OCI-LY7 (cell line): Measurements from ENCODE around the gene BCL2L15.

Experiments used
- EZH2phosphoT487 ChIP-seq: fragments of 200-600 bp; sonication (generic); IDR thresholded peaks from 2 replicates; pipeline ENCODE4 v1.6.1; 2018; ENCODE audit warnings: low read depth, borderline replicate concordance, mild to moderate bottlenecking, mixed run types, antibody characterized with exemption, low read length, moderate library complexity, mixed read lengths
- TF ChIP-seq, protein P1 (sequence below): fragments of 200-600 bp; sonication (generic); conservative IDR thresholded peaks from 2 replicates; pipeline ENCODE4 v1.5.1; 2014; ENCODE audit warnings: mild to moderate bottlenecking, antibody characterized with exemption, low read length, moderate library complexity, mixed read lengths

DNA sequence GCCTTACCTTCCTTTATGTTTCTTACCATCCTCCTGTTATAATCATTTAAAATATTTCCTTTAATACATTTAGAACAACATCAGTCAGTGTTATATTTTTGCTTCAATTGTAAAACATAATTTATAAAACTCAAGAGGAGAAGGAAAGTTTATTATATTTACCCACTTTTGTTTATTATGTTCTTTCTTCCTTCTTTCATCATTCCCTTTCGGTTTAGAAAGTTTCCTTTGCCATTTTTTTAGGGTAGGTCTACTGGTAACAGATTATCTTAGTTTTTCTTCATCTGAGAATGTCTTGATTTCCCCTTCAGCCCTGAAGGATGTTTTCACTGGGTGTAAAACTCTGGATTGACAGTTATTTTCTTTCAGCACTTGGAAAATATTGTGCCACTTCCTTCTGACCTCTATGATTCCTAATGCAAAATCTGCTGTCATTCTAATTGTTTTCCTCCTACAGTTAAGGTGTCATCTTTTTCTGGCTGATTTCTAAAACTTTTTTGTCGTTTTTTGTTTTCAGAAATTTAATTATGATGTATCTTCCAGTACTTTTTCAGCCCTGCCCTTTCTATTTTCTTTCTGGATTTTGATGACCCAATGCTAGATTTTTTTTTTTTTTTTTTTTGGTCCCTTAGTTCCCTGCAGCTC, 40.9 kb downstream of the BCL2L15 start:
- TF ChIP-seq, protein P1, sequence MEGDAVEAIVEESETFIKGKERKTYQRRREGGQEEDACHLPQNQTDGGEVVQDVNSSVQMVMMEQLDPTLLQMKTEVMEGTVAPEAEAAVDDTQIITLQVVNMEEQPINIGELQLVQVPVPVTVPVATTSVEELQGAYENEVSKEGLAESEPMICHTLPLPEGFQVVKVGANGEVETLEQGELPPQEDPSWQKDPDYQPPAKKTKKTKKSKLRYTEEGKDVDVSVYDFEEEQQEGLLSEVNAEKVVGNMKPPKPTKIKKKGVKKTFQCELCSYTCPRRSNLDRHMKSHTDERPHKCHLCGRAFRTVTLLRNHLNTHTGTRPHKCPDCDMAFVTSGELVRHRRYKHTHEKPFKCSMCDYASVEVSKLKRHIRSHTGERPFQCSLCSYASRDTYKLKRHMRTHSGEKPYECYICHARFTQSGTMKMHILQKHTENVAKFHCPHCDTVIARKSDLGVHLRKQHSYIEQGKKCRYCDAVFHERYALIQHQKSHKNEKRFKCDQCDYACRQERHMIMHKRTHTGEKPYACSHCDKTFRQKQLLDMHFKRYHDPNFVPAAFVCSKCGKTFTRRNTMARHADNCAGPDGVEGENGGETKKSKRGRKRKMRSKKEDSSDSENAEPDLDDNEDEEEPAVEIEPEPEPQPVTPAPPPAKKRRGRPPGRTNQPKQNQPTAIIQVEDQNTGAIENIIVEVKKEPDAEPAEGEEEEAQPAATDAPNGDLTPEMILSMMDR: no peak
- no peak for TF ChIP-seq EZH2phosphoT487
